WTC11 (cell line): Measurements from ENCODE around the gene SHANK1. TPM values are rescaled to one million over a fixed set of nuclear protein-coding genes. Genes with fewer than 3 reads are reported as not detected.

Source experiments
- ATAC-seq: fragments of 200-7000 bp; cut with Tn5 transposase; 2 replicates; pipeline ENCODE4 v1.10.0; 2021; ENCODE audit warnings: mild to moderate bottlenecking, moderate library complexity
- CTCF ChIA-PET: fragments of 300-600 bp; sonication (Branson Sonifier 250); formaldehyde crosslinking; loops from one replicate; lab custom pipeline; 2021; ENCODE audit warnings: antibody characterized with exemption; lab: Charles Lee
- POLR2A ChIA-PET: fragments of 350-600 bp; sonication (Branson Sonifier 250); formaldehyde crosslinking; loops from one replicate; lab custom pipeline; 2021; ENCODE audit warnings: antibody characterized with exemption; lab: Charles Lee
- DNase-seq: peaks from one replicate; pipeline ENCODE4 v3.0.0; 2021; ENCODE audit warnings: low spot score
- H3K27ac Mint-ChIP-seq: 2 replicates; pipeline ENCODE4 v1.8.0; 2021; ENCODE audit warnings: mixed read lengths
- H3K27me3 Mint-ChIP-seq: 2 replicates; pipeline ENCODE4 v1.8.0; 2021; ENCODE audit warnings: low read depth, mild to moderate bottlenecking, moderate library complexity, mixed read lengths
- H3K36me3 Mint-ChIP-seq: 2 replicates; pipeline ENCODE4 v1.8.0; 2021; ENCODE audit warnings: mixed read lengths
- H3K4me1 Mint-ChIP-seq: 2 replicates; pipeline ENCODE4 v1.8.0; 2022; ENCODE audit warnings: mixed read lengths
- H3K4me3 Mint-ChIP-seq: 2 replicates; pipeline ENCODE4 v1.8.0; 2021; ENCODE audit warnings: mild to moderate bottlenecking, moderate library complexity, mixed read lengths
- H3K9me3 Mint-ChIP-seq: 2 replicates; pipeline ENCODE4 v1.8.0; 2021; ENCODE audit warnings: mixed read lengths
- AR ChIP-seq: fragments of 250-450 bp; sonication (Bioruptor Pico); IDR thresholded peaks from 2 replicates; pipeline ENCODE4 v1.9.0; 2021; ENCODE audit warnings: mild to moderate bottlenecking
- E2F4 ChIP-seq: sonication (generic); formaldehyde crosslinking; IDR thresholded peaks from 2 replicates; pipeline ENCODE4 v1.8.1; 2022; ENCODE audit warnings: low read depth, mild to moderate bottlenecking, moderate library complexity, missing genetic modification reagents, borderline replicate concordance
- GABPB1 ChIP-seq: sonication (generic); formaldehyde crosslinking; IDR thresholded peaks from 2 replicates; pipeline ENCODE4 v1.8.1; 2023; ENCODE audit warnings: mild to moderate bottlenecking, missing genetic modification reagents
- GTF2I ChIP-seq: fragments of 250-450 bp; sonication (Bioruptor Pico); conservative IDR thresholded peaks from 2 replicates; pipeline ENCODE4 v1.4.0; 2021; ENCODE audit warnings: mild to moderate bottlenecking
- HMGA2 ChIP-seq: fragments of 250-450 bp; sonication (Bioruptor Pico); IDR thresholded peaks from 2 replicates; pipeline ENCODE4 v1.4.0; 2021; ENCODE audit warnings: mild to moderate bottlenecking, moderate library complexity
- MYBL2 ChIP-seq: sonication (generic); formaldehyde crosslinking; IDR thresholded peaks from 2 replicates; pipeline ENCODE4 v1.8.1; 2023; ENCODE audit warnings: mild to moderate bottlenecking, moderate library complexity, missing genetic modification reagents
- NFATC4 ChIP-seq: fragments of 250-450 bp; sonication (Bioruptor Pico); IDR thresholded peaks from 2 replicates; pipeline ENCODE4 v1.9.0; 2021; ENCODE audit warnings: mild to moderate bottlenecking
- NFYB ChIP-seq: sonication (generic); formaldehyde crosslinking; conservative IDR thresholded peaks from 2 replicates; pipeline ENCODE4 v1.8.0; 2022; ENCODE audit warnings: low read depth, missing genetic modification reagents
- NR1H2 ChIP-seq: sonication (generic); formaldehyde crosslinking; IDR thresholded peaks from 2 replicates; pipeline ENCODE4 v1.9.0; 2021; ENCODE audit warnings: mild to moderate bottlenecking, moderate library complexity, missing genetic modification reagents
- NR2C2 ChIP-seq: sonication (generic); formaldehyde crosslinking; IDR thresholded peaks from 2 replicates; pipeline ENCODE4 v1.8.0; 2022; ENCODE audit warnings: mild to moderate bottlenecking, missing genetic modification reagents
- PRDM15 ChIP-seq: sonication (generic); formaldehyde crosslinking; IDR thresholded peaks from 2 replicates; pipeline ENCODE4 v1.8.0; 2022; ENCODE audit warnings: missing genetic modification reagents
- PRRX2 ChIP-seq: fragments of 250-450 bp; sonication (Bioruptor Pico); IDR thresholded peaks from 2 replicates; pipeline ENCODE4 v1.8.0; 2021; ENCODE audit warnings: mild to moderate bottlenecking
- RELA ChIP-seq: sonication (generic); formaldehyde crosslinking; IDR thresholded peaks from 2 replicates; pipeline ENCODE4 v1.8.1; 2022; ENCODE audit warnings: missing genetic modification reagents, mild to moderate bottlenecking, borderline replicate concordance
- SMAD4 ChIP-seq: sonication (generic); formaldehyde crosslinking; IDR thresholded peaks from 2 replicates; pipeline ENCODE4 v1.8.0; 2022; ENCODE audit warnings: mild to moderate bottlenecking, missing genetic modification reagents
- USF2 ChIP-seq: sonication (generic); formaldehyde crosslinking; IDR thresholded peaks from 2 replicates; pipeline ENCODE4 v1.8.1; 2023; ENCODE audit warnings: mild to moderate bottlenecking, missing genetic modification reagents, moderate library complexity
- ZNF121 ChIP-seq: sonication (generic); formaldehyde crosslinking; IDR thresholded peaks from 2 replicates; pipeline ENCODE4 v1.8.0; 2023; ENCODE audit warnings: missing genetic modification reagents
- ZNF317 ChIP-seq: sonication (generic); formaldehyde crosslinking; IDR thresholded peaks from 2 replicates; pipeline ENCODE4 v1.8.1; 2023; ENCODE audit warnings: low read depth, mild to moderate bottlenecking, moderate library complexity, missing genetic modification reagents, borderline replicate concordance
- ZNF425 ChIP-seq: fragments of 250-450 bp; sonication (Bioruptor Pico); conservative IDR thresholded peaks from 2 replicates; pipeline ENCODE4 v1.9.0; 2021; ENCODE audit warnings: mild to moderate bottlenecking
- total RNA-seq: library from RNA; stranded (reverse); gene quantifications from 3 replicates; pipeline ENCODE4 v1.2.3, GENCODE V29; 2021

SHANK1 gene
- total RNA-seq, 1 experiment from 2014 or later: 8.7 TPM

- ATAC-seq (no peak), DNase-seq (no peak)
- H3K27me3 Mint-ChIP-seq: peaks cover 99% of the 10 kb centered on the region
- CTCF ChIA-PET: interaction anchor here (0.6 to 1.6 kb wide), 3 partner anchors 19 to 194 kb away, joined by 3 to 4 read pairs (median 3); no protein-coding TSS in a partner anchor
- TF ChIP-seq MYBL2: no peak
- no peak for TF ChIP-seq E2F4 (CRISPR knock-in tag)
- TF ChIP-seq USF2 (CRISPR knock-in tag): no peak
- no peak for TF ChIP-seq RELA (CRISPR knock-in tag)
- no peak for TF ChIP-seq PRRX2 (CRISPR knock-in tag)
- no peak for TF ChIP-seq SMAD4 (CRISPR knock-in tag)
- TF ChIP-seq AR: no peak
- no peak for TF ChIP-seq PRDM15 (CRISPR knock-in tag)
- no peak for TF ChIP-seq HMGA2 (CRISPR knock-in tag)
- TF ChIP-seq NR2C2 (CRISPR knock-in tag): no peak
- no peak for TF ChIP-seq NFATC4
- no peak for TF ChIP-seq GTF2I (CRISPR knock-in tag)
- TF ChIP-seq ZNF425 (CRISPR knock-in tag): no peak
- TF ChIP-seq GABPB1 (CRISPR knock-in tag): no peak
- TF ChIP-seq ZNF317 (CRISPR knock-in tag): no peak
- TF ChIP-seq NR1H2 (CRISPR knock-in tag): no peak
- no peak for TF ChIP-seq ZNF121 (CRISPR knock-in tag)
- no peak for TF ChIP-seq NFYB
- TF ChIP-seq, all 79 proteins: peak for 0
- no peaks in the 10 kb centered on the region for H3K9me3 Mint-ChIP-seq
- POLR2A ChIA-PET: no interaction called here
- H3K36me3 Mint-ChIP-seq: no peaks in the 10 kb centered on the region
- H3K27ac Mint-ChIP-seq: no peak overlapping the region
- no peak overlapping the region for H3K4me3 Mint-ChIP-seq
- H3K4me1 Mint-ChIP-seq: peaks cover 16% of the 10 kb centered on the region
Measured at GRCh38 chr19:50688766-50689165, 30.8 kb downstream of the SHANK1 start.
